OCI-LY3 (cell line): ENCODE results near the gene FURIN.

Experiments used
- CTCF ChIP-seq: fragments of 200-600, 300-600 bp; sonication (generic); IDR thresholded peaks from 2 replicates; pipeline ENCODE4 v1.5.1; 2014; ENCODE audit warnings: antibody characterized with exemption, low read length, low read depth
- EZH2phosphoT487 ChIP-seq: fragments of 200-600 bp; shearing (Covaris generic); IDR thresholded peaks from 2 replicates; pipeline ENCODE4 v1.6.1; 2018; ENCODE audit warnings: antibody characterized with exemption, mixed run types, low read depth

GRCh38 chr15:90829942-90830440 is 38.4 kb upstream of the FURIN start:
- TF ChIP-seq CTCF (no peak), EZH2phosphoT487 (no peak)
